Left lobe of liver (tissue), 2 donors: ENCODE results near the gene RPS6KA5. TPM values are rescaled to one million over a fixed set of nuclear protein-coding genes. Genes with fewer than 3 reads are reported as not detected.
"Not testable (repeated sequence)": the region's sequence is repeated elsewhere in the genome, so short reads cannot be mapped to it uniquely, and the experiment has no call there.

Experiments used
- ATAC-seq: fragments of 200-7000 bp; cut with Tn5 transposase; one replicate; pipeline ENCODE4 v1.9.1; 2020; ENCODE audit warnings: mild to moderate bottlenecking, moderate library complexity
- DNase-seq: peaks from one replicate; pipeline ENCODE4 v3.0.0-alpha.2; 2020; ENCODE audit warnings: low spot score
- total RNA-seq: library from RNA; stranded (reverse); gene quantifications from one replicate; pipeline ENCODE4 v1.2.1, GENCODE V29; 2021
- donor health status: DM: no; HTN: no; CAD: no; lungs with moderate emphysema.
- donor health status: DM: no; HTN: yes; CAD: no.

The RPS6KA5 gene
- total RNA-seq, 1 donor from 2014 or later, result 1.4 TPM

GRCh38 chr14:90943367-90943766, 117.1 kb downstream of the RPS6KA5 start:
- DNase-seq (no peak), ATAC-seq (no peak)

GRCh38 chr14:90942511-90942910, 117.9 kb downstream of the RPS6KA5 start:
- ATAC-seq, result no peak
- no peak for DNase-seq

GRCh38 chr14:90941706-90942105, 118.7 kb downstream of the RPS6KA5 start:
- no peak for DNase-seq
- no peak for ATAC-seq

GRCh38 chr14:90940318-90940962, 120.0 kb downstream of the RPS6KA5 start:
- ATAC-seq, result peak; percentile 89
- DNase-seq, result no peak

GRCh38 chr14:90939252-90939795, 121.1 kb downstream of the RPS6KA5 start:
- not testable (repeated sequence) for DNase-seq, ATAC-seq

- DNase-seq, result no peak
- ATAC-seq, result no peak
Measured at GRCh38 chr14:90938615-90939014, 121.8 kb downstream of the RPS6KA5 start.

- ATAC-seq (no peak), DNase-seq (no peak)
Measured at GRCh38 chr14:90936757-90937440, 123.5 kb downstream of the RPS6KA5 start.

- peak; percentile 91 for ATAC-seq
- peak; percentile 54 for DNase-seq
Measured at GRCh38 chr14:90924621-90925340, 135.7 kb downstream of the RPS6KA5 start.

GRCh38 chr14:90922141-90922540, 138.3 kb downstream of the RPS6KA5 start:
- no peak for DNase-seq
- no peak for ATAC-seq

- no peak for DNase-seq
Measured at GRCh38 chr14:90911121-90911520, 149.3 kb downstream of the RPS6KA5 start.

GRCh38 chr14:90907178-90907577, 153.3 kb downstream of the RPS6KA5 start:
- DNase-seq (no peak), ATAC-seq (no peak)

More at GRCh38 chr14:90911121-90911520, 149.3 kb downstream of the RPS6KA5 start:
- no peak for ATAC-seq

- ATAC-seq (no peak), DNase-seq (no peak)
Measured at GRCh38 chr14:90905531-90905930, 154.9 kb downstream of the RPS6KA5 start.

GRCh38 chr14:90903101-90903500, 157.3 kb downstream of the RPS6KA5 start:
- ATAC-seq (peak; percentile 96), DNase-seq (peak; percentile 51)

- DNase-seq (no peak), ATAC-seq (peak; percentile 51)
Measured at GRCh38 chr14:90900476-90901083, 159.9 kb downstream of the RPS6KA5 start.

GRCh38 chr14:90897022-90897421, 163.4 kb downstream of the RPS6KA5 start:
- DNase-seq, result no peak

GRCh38 chr14:90894241-90894640, 166.2 kb downstream of the RPS6KA5 start:
- ATAC-seq (no peak), DNase-seq (no peak)

More at GRCh38 chr14:90897022-90897421, 163.4 kb downstream of the RPS6KA5 start:
- no peak for ATAC-seq

- ATAC-seq (no peak), DNase-seq (no peak)
Measured at GRCh38 chr14:90893510-90893909, 166.9 kb downstream of the RPS6KA5 start.

GRCh38 chr14:90892970-90893369, 167.5 kb downstream of the RPS6KA5 start:
- ATAC-seq (no peak), DNase-seq (no peak)

- ATAC-seq, result no peak
Measured at GRCh38 chr14:90891326-90891725, 169.1 kb downstream of the RPS6KA5 start.

GRCh38 chr14:90890322-90891020, 170.0 kb downstream of the RPS6KA5 start:
- ATAC-seq, result no peak

More at GRCh38 chr14:90891326-90891725, 169.1 kb downstream of the RPS6KA5 start:
- DNase-seq, result no peak

More at GRCh38 chr14:90890322-90891020, 170.0 kb downstream of the RPS6KA5 start:
- DNase-seq, result no peak
